ENCODE data around the gene PURB. TPM values are rescaled to one million over a fixed set of nuclear protein-coding genes. Genes with fewer than 3 reads are reported as not detected.

The PURB gene
- total RNA-seq, 6 experiments from 2014 or later: 4.9 to 6.9 (median 6.7) TPM

DNA sequence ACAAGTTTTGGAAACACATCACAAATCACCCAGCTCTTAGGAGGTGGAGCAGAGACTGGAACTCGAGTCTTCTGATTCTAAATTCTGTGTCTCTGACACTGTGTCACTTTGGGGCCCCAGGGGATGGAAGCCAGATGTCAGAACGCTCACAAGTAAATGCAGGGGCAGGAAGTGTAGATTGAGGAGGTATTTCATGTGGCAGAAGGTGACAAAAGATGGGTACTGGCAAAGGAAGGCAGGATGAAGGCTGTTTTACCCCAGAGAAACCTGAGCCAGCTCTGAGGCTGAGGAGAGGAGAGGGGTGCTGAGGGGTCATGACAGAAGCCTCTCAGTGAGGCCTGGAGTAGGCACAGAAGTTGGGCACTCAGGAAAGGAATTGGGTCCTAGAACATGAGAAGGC lies 6.0 kb upstream of the PURB start:
- TF ChIP-seq POLR2A (IDR thresholded peaks at IDR 0.05): no peak
- TF ChIP-seq, protein P1, sequence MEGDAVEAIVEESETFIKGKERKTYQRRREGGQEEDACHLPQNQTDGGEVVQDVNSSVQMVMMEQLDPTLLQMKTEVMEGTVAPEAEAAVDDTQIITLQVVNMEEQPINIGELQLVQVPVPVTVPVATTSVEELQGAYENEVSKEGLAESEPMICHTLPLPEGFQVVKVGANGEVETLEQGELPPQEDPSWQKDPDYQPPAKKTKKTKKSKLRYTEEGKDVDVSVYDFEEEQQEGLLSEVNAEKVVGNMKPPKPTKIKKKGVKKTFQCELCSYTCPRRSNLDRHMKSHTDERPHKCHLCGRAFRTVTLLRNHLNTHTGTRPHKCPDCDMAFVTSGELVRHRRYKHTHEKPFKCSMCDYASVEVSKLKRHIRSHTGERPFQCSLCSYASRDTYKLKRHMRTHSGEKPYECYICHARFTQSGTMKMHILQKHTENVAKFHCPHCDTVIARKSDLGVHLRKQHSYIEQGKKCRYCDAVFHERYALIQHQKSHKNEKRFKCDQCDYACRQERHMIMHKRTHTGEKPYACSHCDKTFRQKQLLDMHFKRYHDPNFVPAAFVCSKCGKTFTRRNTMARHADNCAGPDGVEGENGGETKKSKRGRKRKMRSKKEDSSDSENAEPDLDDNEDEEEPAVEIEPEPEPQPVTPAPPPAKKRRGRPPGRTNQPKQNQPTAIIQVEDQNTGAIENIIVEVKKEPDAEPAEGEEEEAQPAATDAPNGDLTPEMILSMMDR (IDR thresholded peaks at IDR 0.05): no peak
- ATAC-seq: no peak
- DNase-seq: no peak
- Histone ChIP-seq H3K4me3 (no peak overlapping the region), H3K27me3 (no peaks in the 10 kb centered on the region), H3K36me3 (no peaks in the 10 kb centered on the region), H3K27ac (no peak overlapping the region), H3K4me1 (peaks cover 0 to 17% (median 7%) of the 10 kb centered on the region in 4 donors), H3K9me3 (no peaks in the 10 kb centered on the region)
- intact Hi-C loops (cut with DNase I): no loop called here
- WGBS (ENCODE audit: insufficient coverage, low coverage, low lambda C conversion rate, missing lambda C conversion rate): 63% methylated on average over 2 of the region's 2 CpGs

DNA sequence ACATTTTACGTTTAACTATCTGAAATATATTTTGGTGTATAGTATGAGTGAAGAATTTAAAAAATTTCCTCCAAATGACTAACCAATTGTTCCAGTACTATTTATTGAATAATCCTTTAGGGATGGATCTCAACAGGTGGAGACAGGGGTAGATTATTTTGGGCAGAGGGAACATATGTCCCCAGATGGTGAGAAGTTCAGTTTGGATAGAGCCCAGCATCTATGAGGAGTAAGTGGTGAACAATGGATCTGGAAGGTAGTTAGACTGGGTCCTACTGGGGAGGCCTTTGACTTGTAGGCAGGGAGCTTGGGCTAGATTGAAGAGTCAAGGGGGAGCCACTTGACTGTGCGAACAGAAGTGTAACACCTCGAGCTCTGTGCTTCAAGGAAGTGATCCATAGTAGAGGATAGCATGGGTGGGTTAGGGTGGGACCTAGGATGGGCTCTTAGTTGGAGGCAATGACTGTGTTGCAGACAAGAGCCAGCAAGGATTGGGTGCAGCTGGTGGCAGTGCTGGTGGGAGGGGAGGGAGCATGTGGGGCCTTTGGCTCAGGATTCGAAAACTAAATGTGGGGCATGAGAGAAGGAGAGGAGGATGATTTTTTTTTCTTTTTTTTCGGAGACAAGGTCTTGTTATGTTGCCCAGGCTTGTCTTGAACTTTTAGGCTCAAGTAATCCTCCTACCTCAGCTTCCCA lies 3.9 kb upstream of the PURB start:
- no peak for ATAC-seq
- intact Hi-C loops (cut with DNase I): no loop called here

DNA sequence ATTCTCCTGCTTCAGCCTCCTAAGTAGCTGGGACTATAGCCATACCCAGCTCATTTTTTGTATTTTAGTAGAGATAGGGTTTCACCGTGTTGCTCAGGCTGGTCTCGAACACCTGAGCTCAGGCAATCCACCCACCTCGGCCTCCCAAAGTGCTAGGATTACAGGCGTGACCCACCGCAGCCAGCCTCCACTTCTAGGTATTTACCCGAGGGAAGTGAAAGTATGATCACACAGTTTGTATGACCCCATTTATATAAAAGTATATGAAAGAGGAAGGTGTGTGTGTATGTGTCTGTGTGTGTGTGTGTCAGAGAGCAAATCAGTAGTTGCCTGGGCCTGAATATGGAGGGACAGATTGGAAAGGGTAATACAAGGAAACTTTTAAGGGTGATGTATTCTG lies 2.0 kb upstream of the PURB start:
- ATAC-seq (no peak), DNase-seq (no peak)
- intact Hi-C loops (cut with DNase I): no loop called here
- H3K27me3 ChIP-seq: no peaks in the 10 kb centered on the region
- H3K36me3 ChIP-seq: peaks cover 0 to 3% (median 0%) of the 10 kb centered on the region in 4 donors
- H3K9me3 ChIP-seq: no peaks in the 10 kb centered on the region
- no peak for TF ChIP-seq POLR2A (IDR thresholded peaks at IDR 0.05)
- TF ChIP-seq, protein P1 (IDR thresholded peaks at IDR 0.05): no peak
- no peak overlapping the region for H3K27ac ChIP-seq
- H3K4me1 ChIP-seq: peaks cover 0 to 28% (median 10%) of the 10 kb centered on the region in 4 donors
- WGBS (ENCODE audit: insufficient coverage, low coverage, low lambda C conversion rate, missing lambda C conversion rate): 71% methylated on average over 6 of the region's 6 CpGs
- H3K4me3 ChIP-seq: no peak overlapping the region

More for the DNA sequence above, 3.9 kb upstream of the PURB start:
- no peak for DNase-seq
- H3K4me3 ChIP-seq: no peak overlapping the region
- 89% methylated on average over 5 of the region's 5 CpGs for WGBS (ENCODE audit: insufficient coverage, low coverage, low lambda C conversion rate, missing lambda C conversion rate)
- H3K36me3 ChIP-seq: no peaks in the 10 kb centered on the region
- H3K27ac ChIP-seq: no peak overlapping the region
- peaks cover 0 to 21% (median 5%) of the 10 kb centered on the region in 4 donors for H3K4me1 ChIP-seq
- TF ChIP-seq, protein P1 (IDR thresholded peaks at IDR 0.05): no peak
- no peak for TF ChIP-seq POLR2A (IDR thresholded peaks at IDR 0.05)
- no peaks in the 10 kb centered on the region for H3K9me3 ChIP-seq
- no peaks in the 10 kb centered on the region for H3K27me3 ChIP-seq

DNA sequence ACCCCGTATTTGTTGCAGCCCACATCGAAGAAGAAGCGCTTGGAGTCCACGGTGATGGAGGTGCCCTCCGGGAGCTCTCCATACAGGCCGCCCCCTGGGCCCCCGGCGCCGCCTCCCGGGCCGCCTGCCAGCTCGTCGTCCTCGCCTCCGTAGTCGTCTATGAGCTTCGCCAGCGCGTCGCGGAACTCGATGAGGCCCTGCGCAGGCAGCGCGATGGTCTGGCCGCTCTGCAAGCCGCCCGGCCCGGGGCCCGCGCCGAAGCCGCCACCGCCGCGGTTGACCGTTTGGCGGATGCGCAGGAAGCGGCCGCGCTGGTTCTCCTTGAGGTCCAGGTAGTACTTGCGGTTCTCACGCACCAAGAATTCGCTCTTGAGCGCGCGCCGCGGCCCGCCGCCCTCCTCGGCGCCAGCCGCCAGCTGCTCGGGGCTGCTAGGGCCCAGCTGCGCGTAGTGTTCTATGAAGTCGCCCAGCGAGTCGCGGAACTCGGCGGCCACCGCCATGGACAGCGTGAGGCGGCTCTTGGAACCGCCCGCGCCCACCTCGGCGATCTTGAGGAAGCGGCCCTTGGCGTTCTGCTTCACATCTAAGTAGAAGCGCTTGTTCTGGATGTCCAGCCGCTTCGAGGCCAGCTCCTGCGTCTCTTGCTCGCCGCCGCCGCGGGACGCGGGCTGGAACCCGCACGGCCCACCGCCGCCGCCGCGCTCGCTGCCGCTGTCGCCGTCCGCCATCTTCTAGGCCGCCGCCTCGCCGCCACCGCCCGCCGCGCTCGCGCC lies 523 bp downstream of the PURB start:
- DNase-seq (peak; percentile 63 to 71 (median 66)), ATAC-seq (peak; percentile 7 to 47 (median 28))
- H3K27ac ChIP-seq: peak overlapping the region; percentile 83 to 96 (median 95)
- H3K27me3 ChIP-seq: no peaks in the 10 kb centered on the region
- no peaks in the 10 kb centered on the region for H3K9me3 ChIP-seq
- intact Hi-C loops (cut with DNase I): no loop called here
- peaks cover 0 to 3% (median 0%) of the 10 kb centered on the region in 4 donors for H3K36me3 ChIP-seq
- peaks cover 0 to 47% (median 18%) of the 10 kb centered on the region in 4 donors for H3K4me1 ChIP-seq
- TF ChIP-seq, protein P1 (IDR thresholded peaks at IDR 0.05): no peak
- no peak for TF ChIP-seq POLR2A (IDR thresholded peaks at IDR 0.05)
- no CpG with 5 or more reads among the region's 107 CpGs for WGBS (ENCODE audit: insufficient coverage, low coverage, low lambda C conversion rate, missing lambda C conversion rate)
- H3K4me3 ChIP-seq: peak overlapping the region; percentile 88 to 97 (median 93)

Measured in right lobe of liver (tissue), 6 donors.